GM21723 (cell line): ENCODE results near the gene ZNF225.
"Not testable (repeated sequence)": the region's sequence is repeated elsewhere in the genome, so short reads cannot be mapped to it uniquely, and the experiment has no call there.

ENCODE experiments used
- ATAC-seq: cut with Tn5 transposase; IDR thresholded peaks from one replicate; pipeline ENCODE4 v1.9.1; 2021; ENCODE audit warnings: mild to moderate bottlenecking, moderate library complexity; ENCODE audit not compliant: unreplicated experiment

The ZNF225 gene

GRCh38 chr19:44113138-44113783 lies at the start of gene ZNF225:
Gene ZNF225, plus strand, starts transcription at chr19:44113399. Its CDS starts 2,429 bp downstream, at chr19:44115828.
- ATAC-seq = peak; percentile 90

GRCh38 chr19:44066305-44066704 lies 46.9 kb upstream of the ZNF225 start:
- no peak for ATAC-seq

GRCh38 chr19:44069415-44069814 lies 43.8 kb upstream of the ZNF225 start:
- no peak for ATAC-seq

GRCh38 chr19:44071824-44072542 lies 41.2 kb upstream of the ZNF225 start, which contains the start of gene ZNF284:
Gene ZNF284, plus strand, starts transcription at chr19:44072159. Its CDS starts 4,231 bp downstream, at chr19:44076390.
- peak; percentile 86 for ATAC-seq

GRCh38 chr19:44072543-44073401 lies 40.4 kb upstream of the ZNF225 start:
- ATAC-seq = no peak

- no peak for ATAC-seq
Measured at GRCh38 chr19:44076325-44076724, 36.9 kb upstream of the ZNF225 start.

- no peak for ATAC-seq
Measured at GRCh38 chr19:44092108-44092507, 21.1 kb upstream of the ZNF225 start.

- ATAC-seq = peak; percentile 88
Measured at GRCh38 chr19:44093931-44094765, 19.1 kb upstream of the ZNF225 start, which contains the start of gene ZNF224. Gene ZNF224, plus strand, starts transcription at chr19:44094361. Its CDS starts 3,513 bp downstream, at chr19:44097874.

GRCh38 chr19:44107751-44108150 lies 5.4 kb upstream of the ZNF225 start:
- ATAC-seq = no peak

- no peak for ATAC-seq
Measured at GRCh38 chr19:44109458-44109857, 3.7 kb upstream of the ZNF225 start.

GRCh38 chr19:44111910-44112463 lies 1.2 kb upstream of the ZNF225 start:
- no peak for ATAC-seq

GRCh38 chr19:44112802-44113137 lies 429 bp upstream of the ZNF225 start:
- no peak for ATAC-seq

- ATAC-seq = peak; percentile 16
Measured at GRCh38 chr19:44113784-44114390, 688 bp downstream of the ZNF225 start.

GRCh38 chr19:44121162-44121561 lies 8.0 kb downstream of the ZNF225 start:
- ATAC-seq = not testable (repeated sequence)

- no peak for ATAC-seq
Measured at GRCh38 chr19:44131955-44132354, 18.8 kb downstream of the ZNF225 start.

- peak; percentile 83 for ATAC-seq
Measured at GRCh38 chr19:44141191-44142058, 28.2 kb downstream of the ZNF225 start, which contains the start of gene ZNF234. Gene ZNF234, plus strand, starts transcription at chr19:44141554. Its CDS starts 3,079 bp downstream, at chr19:44144633.

- peak; percentile 31 for ATAC-seq
Measured at GRCh38 chr19:44142059-44142433, 28.8 kb downstream of the ZNF225 start.

GRCh38 chr19:44149776-44150175 lies 36.6 kb downstream of the ZNF225 start:
- no peak for ATAC-seq

- no peak for ATAC-seq
Measured at GRCh38 chr19:44151491-44151890, 38.3 kb downstream of the ZNF225 start.
